Right cardiac atrium (tissue), 5 donors: Measurements from ENCODE around the gene GRAMD4. TPM values are rescaled to one million over a fixed set of nuclear protein-coding genes. Genes with fewer than 3 reads are reported as not detected.

ENCODE experiments used
- ATAC-seq, 2 donors: fragments of 200-7000 bp; cut with Tn5 transposase; one replicate each; pipeline versions ENCODE4 v1.8.0 to v1.9.1; 2020; ENCODE audit warnings: moderate library complexity in 2 of 2, mild to moderate bottlenecking in 1 of 2
- DNase-seq, 3 donors: peaks; one replicate each; pipeline ENCODE4 v3.0.0-alpha.2; 2020
- H3K27ac ChIP-seq: one replicate; pipeline ENCODE4 v1.5.1; 2013; ENCODE audit warnings: mild to moderate bottlenecking, low read length, control low read depth, moderate library complexity
- H3K27me3 ChIP-seq: one replicate; pipeline ENCODE4 v1.6.1; 2013; ENCODE audit not compliant: control insufficient read depth, insufficient read depth
- H3K4me1 ChIP-seq: one replicate; pipeline ENCODE4 v1.6.1; 2013; ENCODE audit warnings: low read length; ENCODE audit not compliant: control insufficient read depth, insufficient read depth
- H3K4me3 ChIP-seq: one replicate; pipeline ENCODE4 v1.5.1; 2013; ENCODE audit warnings: low read length, control low read depth
- H3K9me3 ChIP-seq: one replicate; pipeline ENCODE4 v1.6.1; 2013; ENCODE audit warnings: low read length; ENCODE audit not compliant: control insufficient read depth
- WGBS: extraction: QIAGEN DNeasy Blood & Tissue Kit; methylation state at CpG from one replicate; pipeline ENCODE4 v1.1.7; 2013; 5-methylcytosine and 5-hydroxymethylcytosine counted together
- intact Hi-C, 4 donors: fragments of 100-400 bp; cut with DNase I; formaldehyde crosslinking; loops; one replicate each; pipeline versions ENCODE4 v1.11.0 to v1.14.0; 2022 to 2023
- long read RNA-seq, 4 donors: library from polyadenylated mRNA; unstranded; transcript quantifications; one replicate each; pipeline ENCODE4 v2.0.0, GENCODE V29; 2020 to 2021
- polyA plus RNA-seq: library from polyadenylated mRNA; stranded (reverse); fragments of 200-250 nt; gene quantifications from one replicate; pipeline ENCODE4 v1.2.3, GENCODE V29; 2013
- total RNA-seq, 4 donors: library from RNA; stranded (reverse); fragmentation: NEBNext Ultra II Directional; extraction: Animal tissue kit (Norgen Biotek cat#: 25700); gene quantifications; one replicate each; pipeline ENCODE4 v1.2.1, GENCODE V29; 2021
- donor health status: healthy with polysubstance abuse.
- donor health status: DM: no; HTN: yes; CAD: no.
- donor health status: DM: no; HTN: no; CAD: no.
- donor health status: DM: no; HTN: yes; CAD: no; lungs with severe emphysema.
- donor health status: DM: yes; HTN: yes; CAD: no.

The GRAMD4 gene, protein sequence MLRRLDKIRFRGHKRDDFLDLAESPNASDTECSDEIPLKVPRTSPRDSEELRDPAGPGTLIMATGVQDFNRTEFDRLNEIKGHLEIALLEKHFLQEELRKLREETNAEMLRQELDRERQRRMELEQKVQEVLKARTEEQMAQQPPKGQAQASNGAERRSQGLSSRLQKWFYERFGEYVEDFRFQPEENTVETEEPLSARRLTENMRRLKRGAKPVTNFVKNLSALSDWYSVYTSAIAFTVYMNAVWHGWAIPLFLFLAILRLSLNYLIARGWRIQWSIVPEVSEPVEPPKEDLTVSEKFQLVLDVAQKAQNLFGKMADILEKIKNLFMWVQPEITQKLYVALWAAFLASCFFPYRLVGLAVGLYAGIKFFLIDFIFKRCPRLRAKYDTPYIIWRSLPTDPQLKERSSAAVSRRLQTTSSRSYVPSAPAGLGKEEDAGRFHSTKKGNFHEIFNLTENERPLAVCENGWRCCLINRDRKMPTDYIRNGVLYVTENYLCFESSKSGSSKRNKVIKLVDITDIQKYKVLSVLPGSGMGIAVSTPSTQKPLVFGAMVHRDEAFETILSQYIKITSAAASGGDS
- total RNA-seq (100 to 1,000 TPM in 1 of 4 donors, 10 to 100 TPM in 3; 74.3 to 106 (median 88.5) TPM), polyA plus RNA-seq (31.6 TPM)
- long read RNA-seq, donor 1, partial matches to known transcripts, result 38 of 163 reads
- long read RNA-seq, donor 1, other reads (novel, unspliced or antisense), result 124 of 163 reads
- long read RNA-seq, donor 2, partial matches to known transcripts, result 42 of 114 reads
- long read RNA-seq, donor 2, other reads (novel, unspliced or antisense), result 71 of 114 reads
- long read RNA-seq, donor 3, partial matches to known transcripts, result 105 of 142 reads
- long read RNA-seq, donor 3, other reads (novel, unspliced or antisense), result 37 of 142 reads
- long read RNA-seq, donor 4, partial matches to known transcripts, result 36 of 108 reads
- long read RNA-seq, donor 4, other reads (novel, unspliced or antisense), result 70 of 108 reads

DNA sequence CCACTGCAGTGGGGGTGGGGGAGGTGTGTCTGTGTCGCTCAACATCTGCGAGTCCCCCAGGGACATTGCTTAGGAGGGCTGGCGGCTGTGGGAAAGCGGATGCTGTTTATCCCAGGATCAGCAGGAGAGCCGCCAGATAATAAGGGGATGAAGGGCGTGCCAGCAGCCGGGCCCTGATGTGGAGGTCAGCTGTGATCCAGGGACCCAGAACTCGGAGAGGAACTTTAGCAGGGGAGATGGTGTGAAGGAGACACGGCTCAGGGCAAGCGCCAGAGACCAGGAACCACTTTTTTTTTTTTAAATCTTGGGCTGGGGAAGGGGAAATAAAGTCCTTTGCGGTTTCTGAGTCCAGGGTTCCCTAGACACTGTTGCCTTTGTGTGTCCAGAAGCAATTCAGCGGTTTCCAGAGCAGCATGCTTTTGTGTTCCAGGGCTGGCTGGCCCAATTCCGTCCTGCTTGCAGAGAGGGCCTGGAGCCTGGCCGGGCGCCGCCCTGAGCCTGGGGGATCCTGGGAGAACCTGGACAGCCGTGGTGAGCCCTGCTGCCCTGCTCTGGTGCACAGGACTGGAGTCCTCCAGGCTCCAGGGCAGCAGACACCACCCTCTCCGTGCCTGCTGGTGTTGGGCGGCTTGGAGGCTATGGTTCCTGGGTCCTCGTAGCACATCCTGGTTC is at the start of gene GRAMD4:
Gene GRAMD4 (plus strand): TSS at position 557 of the 672 bp plus-strand sequence. CDS start 6,414 bp downstream, outside the sequence.
- WGBS, result 16% methylated on average over 20 of the region's 20 CpGs
- intact Hi-C loops, result no loop called here
- H3K27ac ChIP-seq, result peak within 1 kb of the TSS; percentile 26

DNA sequence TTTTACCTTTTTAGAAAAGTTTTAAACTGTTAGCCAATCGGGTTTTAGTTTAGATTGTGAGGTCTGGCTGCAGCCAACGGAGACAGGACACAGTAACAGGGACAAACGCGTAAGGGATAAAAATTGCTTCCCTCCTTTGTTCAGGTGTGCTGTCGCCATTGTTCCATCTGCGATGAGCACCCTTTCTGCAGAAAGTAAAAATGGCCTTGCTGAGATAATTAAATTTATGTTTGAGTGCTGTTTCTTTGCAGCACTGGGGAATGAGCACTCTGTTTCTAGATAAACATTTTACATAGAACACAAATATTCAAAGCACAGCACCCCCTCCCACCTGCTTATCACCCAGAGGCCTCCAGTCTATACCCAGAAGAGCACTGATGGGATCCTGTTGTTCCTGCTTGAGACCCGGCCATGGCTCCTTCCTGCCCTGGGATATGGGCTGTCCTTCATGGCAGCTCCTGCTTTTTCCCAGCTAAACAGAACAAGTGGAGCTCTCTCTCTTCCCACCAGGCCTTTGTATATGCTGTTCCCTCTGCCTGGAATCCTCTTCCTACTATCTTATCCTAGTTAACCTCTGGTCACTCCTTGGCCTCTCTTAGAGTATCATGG is 48.4 kb upstream of the GRAMD4 start:
- ATAC-seq (no peak), DNase-seq (peak in 1 of 3 donors; percentile 5)
- H3K4me3 ChIP-seq, result no peak overlapping the region
- WGBS, result 82% methylated on average over 7 of the region's 7 CpGs
- intact Hi-C loops, result loop anchor here in 2 of 4 donors (10.0 kb wide), 2 partner anchors 103 to 163 kb away; partner anchors contain the start of gene CERK (in 1 of the 2)
- no peaks in the 10 kb centered on the region for H3K9me3 ChIP-seq
- H3K4me1 ChIP-seq, result peaks cover 6% of the 10 kb centered on the region
- no peaks in the 10 kb centered on the region for H3K27me3 ChIP-seq
- no peak overlapping the region for H3K27ac ChIP-seq

More for the DNA sequence above, at the start of gene GRAMD4:
- H3K27me3 ChIP-seq, result no peaks in the 10 kb centered on the region
- peak; percentile 77 to 91 (median 91) for DNase-seq
- H3K9me3 ChIP-seq, result no peaks in the 10 kb centered on the region
- H3K4me1 ChIP-seq, result peaks cover 28% of the 10 kb centered on the region
- peak; percentile 56 to 79 for ATAC-seq
- no peak within 1 kb of the TSS for H3K4me3 ChIP-seq

DNA sequence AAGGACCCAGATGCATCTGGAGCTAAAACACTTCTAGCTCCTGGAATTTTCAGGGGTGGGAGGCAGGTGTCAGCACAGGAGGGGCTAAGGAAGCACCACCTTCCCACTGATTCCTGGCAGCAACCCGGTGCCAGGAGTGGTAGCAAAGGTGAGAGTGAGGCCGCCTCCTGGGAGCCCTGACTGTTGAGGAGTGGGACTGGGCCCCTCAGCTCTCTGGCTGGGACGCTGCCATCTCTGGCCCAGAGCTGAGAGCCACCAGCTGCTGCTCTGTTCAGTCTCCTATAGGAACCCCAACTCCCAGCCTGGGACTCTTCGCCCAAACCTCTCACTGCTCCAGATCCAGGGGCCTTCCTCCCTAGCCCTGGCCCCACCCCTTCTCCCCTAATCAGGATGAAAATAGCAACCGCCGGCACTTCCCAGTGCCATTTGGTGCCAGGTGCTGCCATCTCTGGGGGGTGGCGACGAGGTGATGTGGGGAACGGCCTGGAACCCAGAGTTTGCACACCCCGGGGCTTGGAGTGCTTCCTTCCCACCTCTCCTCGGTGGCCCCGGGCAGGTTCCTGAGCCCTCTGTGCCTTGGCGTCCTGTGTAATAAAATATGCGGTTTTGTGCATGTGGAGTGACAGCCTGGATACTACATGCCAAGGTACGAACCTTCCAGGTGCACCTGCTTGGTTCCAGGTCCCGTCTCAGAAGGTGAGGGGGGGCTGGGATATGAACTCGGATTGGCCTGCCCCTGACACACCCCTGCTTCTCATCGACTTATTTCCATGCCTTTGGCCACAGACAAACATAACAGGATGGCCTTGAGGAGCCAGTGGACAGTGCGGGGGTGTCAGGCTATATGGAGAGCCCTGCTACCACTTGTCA is 47.0 kb upstream of the GRAMD4 start:
- ATAC-seq, result no peak
- peaks cover 7% of the 10 kb centered on the region for H3K4me1 ChIP-seq
- no peaks in the 10 kb centered on the region for H3K9me3 ChIP-seq
- no peak overlapping the region for H3K27ac ChIP-seq
- DNase-seq, result peak in 2 of 3 donors; percentile 43 to 66
- no peak overlapping the region for H3K4me3 ChIP-seq
- H3K27me3 ChIP-seq, result no peaks in the 10 kb centered on the region
- 76% methylated on average over 19 of the region's 19 CpGs for WGBS
- intact Hi-C loops, result loop anchor here in 2 of 4 donors (10.0 kb wide), 2 partner anchors 102 to 162 kb away; partner anchors contain the start of gene CERK (in 1 of the 2)

DNA sequence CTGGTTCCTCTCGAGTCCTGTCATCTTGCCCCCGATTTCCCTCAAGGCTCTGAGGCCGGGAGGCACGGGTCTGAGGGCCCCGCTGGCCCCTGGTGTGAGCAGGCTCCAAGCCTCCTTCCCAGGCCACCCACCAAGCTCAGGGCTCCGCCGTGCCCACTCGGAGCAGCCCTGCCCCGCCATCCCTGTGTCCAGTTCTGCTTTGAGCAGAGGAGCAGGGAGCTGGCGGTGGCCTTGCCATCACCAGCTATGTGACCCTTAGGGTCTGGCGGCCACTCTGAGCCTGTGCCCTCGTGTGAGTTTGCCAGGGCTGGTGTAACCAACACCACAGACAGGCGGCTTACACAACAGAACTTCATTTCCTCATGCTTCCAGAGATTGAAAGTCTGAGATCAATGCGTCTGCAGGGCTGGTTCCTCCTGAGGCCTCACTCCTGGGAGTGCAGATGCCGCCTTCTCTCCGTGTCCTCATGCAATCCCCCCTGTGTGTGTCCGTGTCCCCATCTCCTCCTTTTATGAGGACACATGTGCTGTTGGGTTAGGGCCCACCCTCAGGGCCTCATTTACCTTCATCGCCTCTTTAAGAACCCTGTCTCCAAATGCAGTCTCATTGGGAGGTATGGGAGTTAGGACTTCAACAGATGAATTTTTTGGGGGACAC is 46.3 kb upstream of the GRAMD4 start:
- Histone ChIP-seq H3K4me1 (peaks cover 14% of the 10 kb centered on the region), H3K27me3 (no peaks in the 10 kb centered on the region), H3K27ac (no peak overlapping the region), H3K9me3 (no peaks in the 10 kb centered on the region), H3K4me3 (no peak overlapping the region)
- 81% methylated on average over 18 of the region's 18 CpGs for WGBS
- intact Hi-C loops, result loop anchor here in 2 of 4 donors (10.0 kb wide), 2 partner anchors 101 to 161 kb away; partner anchors contain the start of gene CERK (in 1 of the 2)
- ATAC-seq, result no peak
- peak in 2 of 3 donors; percentile 58 to 64 for DNase-seq

DNA sequence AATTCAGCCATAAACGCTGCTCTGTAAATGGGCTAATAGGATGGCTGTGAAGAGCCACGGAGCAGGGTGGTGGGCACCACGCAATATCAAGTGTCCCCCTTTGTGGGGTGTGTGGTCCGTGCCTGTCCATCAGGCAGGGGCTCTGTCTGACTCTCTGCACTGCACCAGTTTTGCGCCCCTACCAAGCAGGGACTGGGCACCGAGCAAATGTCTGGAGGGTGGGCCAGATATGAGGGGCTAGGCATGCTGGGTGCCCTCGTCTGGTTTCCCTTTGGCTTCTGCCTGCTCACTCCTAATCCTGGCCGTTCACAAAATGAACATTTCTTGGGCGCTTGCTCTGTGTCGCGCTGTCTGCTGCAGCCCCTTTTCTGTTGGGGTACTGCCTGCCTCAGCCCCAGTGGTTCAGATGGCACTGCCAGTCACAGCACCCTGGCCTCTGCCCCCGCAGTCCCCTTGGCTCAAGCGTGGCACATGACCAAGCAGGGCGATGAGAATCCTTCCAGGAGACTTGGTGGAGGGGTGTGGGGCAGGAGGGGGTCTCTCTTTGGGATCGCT is 45.7 kb upstream of the GRAMD4 start:
- Histone ChIP-seq H3K4me3 (no peak overlapping the region), H3K9me3 (no peaks in the 10 kb centered on the region), H3K27ac (no peak overlapping the region), H3K4me1 (peaks cover 14% of the 10 kb centered on the region), H3K27me3 (no peaks in the 10 kb centered on the region)
- DNase-seq (peak in 2 of 3 donors; percentile 26 to 47), ATAC-seq (no peak)
- intact Hi-C loops, result loop anchor here in 2 of 4 donors (10.0 kb wide), 2 partner anchors 100 to 160 kb away; partner anchors contain the start of gene CERK (in 1 of the 2)
- 92% methylated on average over 15 of the region's 15 CpGs for WGBS

GRCh38 chr22:46574993-46575910 is 44.9 kb upstream of the GRAMD4 start:
- H3K4me3 ChIP-seq, result no peak overlapping the region
- ATAC-seq, result peak; percentile 53 to 73
- intact Hi-C loops, result loop anchor here in 2 of 4 donors (10.0 kb wide), 2 partner anchors 100 to 160 kb away; partner anchors contain the start of gene CERK (in 1 of the 2)
- H3K27me3 ChIP-seq, result no peaks in the 10 kb centered on the region
- H3K27ac ChIP-seq, result peak overlapping the region; percentile 61
- peaks cover 17% of the 10 kb centered on the region for H3K4me1 ChIP-seq
- H3K9me3 ChIP-seq, result no peaks in the 10 kb centered on the region
- WGBS, result 45% methylated on average over 19 of the region's 19 CpGs
- peak; percentile 73 to 78 (median 76) for DNase-seq

DNA sequence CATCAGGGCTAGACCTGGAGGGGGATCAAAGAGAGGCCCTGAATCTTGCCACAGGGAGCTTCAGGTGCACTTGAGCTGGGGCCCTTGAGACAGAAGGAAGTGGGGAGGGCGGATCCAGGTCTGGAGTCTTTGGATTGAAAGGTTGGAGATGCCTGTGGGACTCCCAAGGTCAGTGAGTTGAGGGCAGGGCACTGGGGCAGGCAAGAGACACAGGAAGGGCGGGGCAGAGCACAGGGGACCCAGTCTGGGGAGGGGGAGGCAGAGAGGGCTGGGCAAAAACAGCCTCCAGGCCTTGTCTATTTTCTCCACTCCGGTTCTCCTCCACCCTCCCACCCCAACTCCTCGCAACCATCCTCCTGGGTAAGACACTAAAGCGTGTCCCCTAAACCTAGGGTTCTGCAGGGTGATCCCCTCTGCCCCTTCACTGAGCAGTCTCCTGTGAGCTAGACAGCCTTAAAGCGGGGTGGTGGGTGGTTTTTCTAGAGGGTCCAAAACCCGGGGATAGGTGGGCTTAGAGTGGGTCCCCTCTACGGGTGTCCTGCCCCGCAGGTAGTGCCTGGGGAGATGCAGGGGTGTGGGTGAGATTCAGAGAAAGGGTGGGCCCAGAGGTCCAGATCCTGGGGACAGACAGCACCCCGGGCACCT is 44.2 kb upstream of the GRAMD4 start:
- 40% methylated on average over 10 of the region's 10 CpGs for WGBS
- intact Hi-C loops, result loop anchor here in 2 of 4 donors (10.0 kb wide), 2 partner anchors 99 to 159 kb away; partner anchors contain the start of gene CERK (in 1 of the 2)
- Histone ChIP-seq H3K4me1 (peaks cover 18% of the 10 kb centered on the region), H3K4me3 (peak overlapping the region; percentile 93), H3K27me3 (no peaks in the 10 kb centered on the region), H3K27ac (peak overlapping the region; percentile 61), H3K9me3 (no peaks in the 10 kb centered on the region)
- ATAC-seq, result peak; percentile 12 to 22
- peak in 2 of 3 donors; percentile 41 to 64 for DNase-seq
